ENCODE data around the gene CRCP.
"Not testable (repeated sequence)": the region's sequence is repeated elsewhere in the genome, so short reads cannot be mapped to it uniquely, and the experiment has no call there.

The CRCP gene

DNA sequence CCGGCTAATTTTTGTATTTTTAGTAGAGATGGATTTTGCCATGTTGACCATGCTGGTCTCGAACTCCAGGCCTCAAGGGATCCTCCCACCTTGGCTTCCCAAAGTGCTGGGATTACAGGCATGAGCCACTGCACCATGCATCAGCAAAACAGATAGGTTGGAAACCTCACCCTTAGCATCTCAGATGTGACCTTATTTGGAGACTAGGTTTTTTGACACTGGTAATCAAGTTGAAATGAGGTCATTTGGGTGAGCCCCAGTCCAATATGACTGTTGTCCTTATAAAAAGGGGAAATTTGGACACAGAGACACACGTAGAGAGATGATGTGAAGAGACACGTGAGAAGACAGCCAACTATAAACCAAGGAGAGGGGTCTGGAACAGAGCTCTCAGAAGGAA lies 48.0 kb downstream of the CRCP start:
- DNase-seq, result no peak

DNA sequence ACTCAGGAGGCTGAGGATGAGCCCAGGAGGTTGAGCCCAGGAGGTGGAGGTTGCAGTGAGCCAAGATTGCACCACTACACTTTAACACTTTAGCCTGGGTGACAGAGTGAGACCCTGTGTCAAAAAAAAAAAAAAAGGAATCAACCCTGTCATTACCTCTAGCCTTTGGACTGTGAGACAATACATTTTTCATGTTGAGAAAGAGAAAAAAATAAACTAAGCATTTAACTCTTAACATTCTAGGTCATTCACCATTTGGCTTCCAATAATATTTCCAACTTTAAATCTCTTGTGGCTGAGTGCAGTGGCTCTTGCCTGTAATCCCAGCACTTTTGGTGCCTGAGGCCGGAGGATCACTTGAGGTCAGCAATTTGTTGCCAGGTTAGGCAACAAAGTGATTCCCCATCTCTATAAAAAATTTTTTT lies 48.6 kb downstream of the CRCP start:
- DNase-seq, result no peak

DNA sequence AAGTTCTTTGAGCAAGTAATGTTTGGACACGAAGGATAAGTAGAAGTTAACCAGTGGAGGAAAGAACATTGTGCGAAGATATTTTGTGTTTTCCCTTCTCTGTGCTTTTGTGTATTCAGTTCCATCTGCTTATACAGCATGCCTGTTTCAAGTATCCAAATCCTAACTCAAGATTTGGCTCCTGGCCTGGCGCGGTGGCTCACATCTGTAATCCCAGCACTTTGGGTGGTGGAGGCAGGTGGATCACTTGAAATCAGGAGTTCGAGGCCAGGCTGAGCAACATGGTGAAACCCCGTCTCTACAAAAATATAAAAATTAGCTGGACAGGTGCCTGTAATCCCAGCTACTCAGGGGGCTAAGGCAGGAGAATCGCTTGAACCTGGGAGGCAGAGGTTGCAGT lies 49.7 kb downstream of the CRCP start:
- no peak for DNase-seq

DNA sequence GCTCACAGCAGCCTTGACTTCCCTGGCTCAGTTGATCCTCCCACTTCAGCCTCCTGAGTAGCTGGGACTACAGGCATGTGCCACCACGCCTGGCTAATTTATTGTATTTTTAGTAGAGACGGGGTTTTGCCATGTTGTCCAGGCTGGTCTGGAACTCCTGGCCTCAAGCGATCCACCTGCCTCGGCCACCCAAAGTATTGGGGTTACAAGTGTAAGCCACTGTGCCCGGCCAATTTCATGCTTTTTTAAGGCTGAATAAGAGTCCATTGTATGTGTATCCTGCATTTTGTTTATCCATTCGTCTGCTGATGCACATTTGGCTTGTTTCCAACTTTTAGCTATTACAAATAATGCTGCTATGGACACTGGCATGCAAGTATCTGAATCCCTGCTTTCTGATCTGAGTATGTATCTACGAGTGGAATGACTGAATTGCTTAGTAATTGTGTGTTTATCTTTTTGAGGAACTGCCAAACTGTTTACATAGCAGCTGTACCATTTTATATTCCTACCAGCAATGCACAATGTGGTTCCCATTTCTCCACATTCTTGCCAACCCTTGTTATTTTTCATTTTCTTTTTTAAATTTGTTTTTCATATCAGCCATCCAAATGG lies 53.2 kb downstream of the CRCP start:
- DNase-seq, result peak; percentile 74

DNA sequence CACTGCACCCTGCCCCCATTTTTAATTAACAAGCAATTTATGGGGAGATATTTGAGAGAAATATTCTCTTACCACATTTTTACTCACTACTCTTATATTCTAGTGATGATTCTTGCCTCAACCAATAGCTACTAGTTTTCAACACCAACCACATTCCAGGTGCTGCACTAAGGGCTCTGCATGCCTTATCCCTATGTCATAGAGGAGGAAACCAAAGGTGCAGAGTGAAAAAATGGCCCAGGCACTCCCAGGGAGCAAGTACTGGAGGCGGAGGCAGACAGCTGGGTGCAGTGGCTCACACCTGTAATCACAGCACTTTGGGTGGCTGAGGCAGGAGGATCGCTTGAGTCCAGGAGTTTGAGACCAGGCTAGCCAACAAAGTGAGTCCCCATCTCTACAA lies 55.0 kb downstream of the CRCP start:
- no peak for DNase-seq

DNA sequence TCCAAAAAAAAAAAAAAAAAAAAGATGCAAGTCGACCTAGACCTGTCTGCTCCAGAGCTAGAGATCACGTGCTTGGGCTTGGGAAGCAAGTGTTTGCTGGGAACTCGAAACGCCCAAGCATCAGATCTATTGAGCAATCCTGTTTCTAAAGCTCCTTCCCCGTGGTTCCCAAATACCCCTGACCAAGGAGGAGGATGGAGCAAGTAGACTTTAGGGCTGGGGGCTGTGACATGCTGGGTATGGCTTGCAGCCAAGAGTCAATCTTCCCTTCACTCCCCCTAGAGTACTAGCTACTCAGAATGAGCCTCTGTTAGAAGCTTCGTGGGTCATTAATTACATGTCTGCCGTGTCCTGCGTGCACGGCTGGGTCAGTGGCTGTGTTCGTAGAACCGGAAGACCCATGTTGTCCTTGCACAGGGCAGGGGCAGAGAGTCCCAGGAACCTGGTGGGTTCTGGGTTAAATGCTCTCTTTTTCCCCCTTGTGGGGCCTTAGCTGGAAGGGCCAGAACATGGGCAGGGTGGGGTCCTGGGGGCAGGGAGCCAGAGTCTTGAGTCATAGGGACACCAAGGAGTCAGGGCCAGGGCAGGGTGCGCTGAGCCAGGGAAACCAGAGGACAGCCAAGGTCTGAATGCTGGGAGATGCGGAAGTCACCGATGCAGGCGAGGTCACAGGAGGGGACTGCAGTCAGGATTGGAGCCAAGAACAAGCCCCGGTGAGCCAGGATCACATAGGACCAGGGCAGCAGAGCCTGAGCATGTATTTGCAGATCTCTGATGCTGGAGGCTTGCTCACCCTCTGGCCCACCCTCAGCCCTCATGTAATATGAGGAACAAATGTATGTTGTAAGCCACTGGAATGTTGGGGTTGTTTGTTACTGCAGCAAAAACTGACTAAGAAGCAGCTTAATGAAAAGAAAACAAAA lies 55.9 kb downstream of the CRCP start:
- peak; percentile 70 for DNase-seq

DNA sequence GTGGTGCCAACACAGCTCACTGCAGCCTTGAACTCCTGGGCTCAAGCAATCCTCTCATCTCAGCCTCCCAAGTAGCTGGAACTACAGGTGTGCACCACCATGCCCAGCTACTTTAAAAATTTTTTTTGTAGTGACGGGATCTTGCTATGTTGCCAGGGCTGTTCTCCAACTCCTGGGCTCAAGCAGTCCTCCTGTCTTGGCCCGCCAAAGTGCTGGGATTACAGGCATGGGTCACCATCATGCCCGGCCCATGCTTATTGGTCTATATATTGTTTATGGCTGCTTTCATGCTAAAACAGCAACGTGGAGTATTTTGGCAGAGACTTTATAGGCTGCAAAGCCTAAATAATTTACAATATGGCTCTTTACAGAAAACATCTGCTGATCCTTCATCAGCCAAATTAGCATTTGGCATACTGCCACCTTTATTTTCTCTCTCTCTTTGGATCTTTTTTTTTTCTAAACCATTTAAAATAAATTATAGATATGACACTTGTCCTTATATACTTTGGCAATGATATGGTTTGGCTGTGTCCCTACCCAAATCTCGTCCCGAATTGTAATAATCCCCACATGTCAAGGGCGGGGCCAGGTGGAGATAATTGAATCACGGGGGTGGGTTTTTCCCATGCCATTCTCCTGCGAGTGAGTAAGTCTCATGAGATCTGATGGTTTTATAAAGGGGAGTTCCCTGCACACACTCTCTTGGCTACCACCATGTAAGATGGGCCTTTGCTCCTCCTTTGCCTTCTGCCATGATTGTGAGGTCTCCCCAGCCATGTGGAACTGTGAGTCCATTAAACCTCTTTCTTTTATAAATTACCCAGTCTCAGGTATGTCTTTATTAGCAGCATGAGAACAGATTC lies 58.1 kb downstream of the CRCP start:
- peak; percentile 47 for DNase-seq

DNA sequence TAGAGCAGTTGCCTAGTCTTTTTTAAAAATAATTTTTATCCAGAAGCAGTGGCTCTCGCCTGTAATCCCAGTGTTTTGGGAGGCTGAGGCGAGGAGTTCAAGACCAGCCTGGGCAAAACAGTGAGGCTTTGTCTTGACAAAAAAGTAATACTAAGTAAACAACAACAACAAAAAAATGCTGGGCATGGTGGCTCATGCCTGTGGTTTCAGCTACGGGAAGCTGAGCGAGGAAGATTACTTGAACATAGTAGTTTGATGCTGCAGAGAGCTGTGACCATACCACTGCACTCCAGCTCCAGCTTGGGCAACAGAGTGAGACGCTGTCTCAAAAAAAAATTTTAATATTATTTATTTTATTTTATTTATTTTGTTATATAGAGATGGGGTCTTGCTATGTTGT lies 59.2 kb downstream of the CRCP start:
- no peak for DNase-seq

DNA sequence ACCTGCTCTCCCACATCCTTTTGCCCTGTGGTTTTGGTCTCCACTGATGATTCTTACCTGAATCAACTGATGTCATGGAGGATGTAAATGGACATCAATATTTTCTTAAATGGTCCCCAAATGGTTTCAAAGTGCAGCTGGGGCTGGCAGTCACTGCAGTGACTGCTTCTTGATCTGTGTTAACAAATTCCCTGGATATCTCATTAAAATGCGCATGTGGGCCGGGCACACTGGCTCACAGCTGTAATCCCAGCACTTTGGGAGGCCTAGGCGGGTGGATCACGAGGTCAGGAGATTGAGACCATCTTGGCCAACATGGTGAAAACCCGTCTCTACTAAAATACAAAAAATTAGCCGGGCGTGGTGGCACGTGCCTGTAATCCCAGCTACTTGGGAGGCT lies 60.4 kb downstream of the CRCP start:
- DNase-seq, result not testable (repeated sequence)

DNA sequence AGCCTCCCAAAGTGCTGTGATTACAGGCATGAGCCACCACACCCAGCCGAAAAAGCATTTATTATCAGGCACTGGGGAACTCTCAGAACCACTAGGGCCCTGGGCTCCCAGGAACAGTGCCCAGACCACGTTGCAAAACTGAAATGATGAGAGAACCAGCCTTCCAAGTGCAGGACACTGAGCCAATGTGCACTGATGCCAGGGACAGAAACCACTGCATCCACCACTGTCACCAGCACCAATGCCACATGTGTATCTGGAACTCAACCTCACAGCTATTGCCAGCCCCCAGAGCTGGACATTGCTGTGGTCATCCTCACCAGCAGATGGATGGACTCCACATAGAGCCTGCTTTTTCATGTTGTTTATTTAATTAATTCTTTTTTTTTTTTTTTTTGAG lies 62.3 kb downstream of the CRCP start:
- no peak for DNase-seq

DNA sequence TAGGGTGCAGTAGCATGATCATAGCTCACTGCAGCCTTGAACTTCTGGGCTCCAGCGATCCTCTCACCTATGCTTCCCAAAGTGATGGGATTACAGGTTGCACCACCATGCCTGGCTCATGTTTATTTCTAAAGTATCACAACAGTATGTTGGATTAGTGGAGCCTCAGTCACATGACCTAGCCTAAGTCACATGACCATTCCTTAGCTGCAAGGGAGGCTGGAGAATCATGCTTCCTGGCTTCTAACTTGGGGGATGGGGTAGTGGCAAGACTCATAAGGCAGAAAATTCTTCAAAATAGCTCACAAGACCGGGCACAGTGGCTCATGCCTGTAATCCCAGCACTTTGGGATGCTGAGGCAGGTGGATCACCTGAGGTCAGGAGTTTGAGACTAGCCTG lies 63.6 kb downstream of the CRCP start:
- no peak for DNase-seq

DNA sequence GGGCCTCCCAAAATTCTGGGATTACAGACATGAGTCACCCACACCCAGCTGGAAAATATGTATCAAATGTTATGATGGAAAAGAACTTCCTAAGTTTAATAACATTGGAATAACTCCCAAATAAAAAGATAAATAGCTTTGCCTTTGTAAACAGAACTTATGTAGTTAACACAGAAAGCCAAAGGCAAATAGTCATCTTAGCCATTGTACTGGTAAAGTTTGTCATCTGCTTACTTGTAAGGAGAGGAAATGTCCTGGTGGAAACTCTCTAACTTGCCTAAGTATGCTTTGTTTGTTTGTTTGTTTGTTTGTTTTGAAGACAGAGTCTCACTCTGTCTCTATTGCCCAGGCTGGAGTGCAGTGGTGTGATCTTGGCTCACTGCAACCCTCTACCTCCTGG lies 66.7 kb downstream of the CRCP start:
- no peak for DNase-seq

DNA sequence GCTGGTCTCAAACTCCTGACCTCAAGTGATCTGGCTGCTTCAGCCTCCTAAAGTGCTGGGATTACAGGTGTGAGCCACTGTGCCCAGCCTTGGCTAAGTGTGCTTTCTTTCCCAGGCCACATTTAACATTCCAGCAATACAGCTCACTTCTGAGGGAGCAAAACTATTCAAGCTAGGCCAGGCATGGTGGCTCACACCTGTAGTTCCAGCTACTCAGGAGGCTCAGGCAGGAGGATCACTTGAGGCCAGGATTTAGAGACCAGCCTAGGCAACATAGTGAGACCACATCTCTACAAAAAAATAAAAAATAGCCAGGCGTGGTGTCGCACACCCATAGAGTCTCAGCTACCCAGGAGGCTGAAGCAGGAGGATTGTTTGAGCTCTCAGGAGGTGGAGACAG lies 67.2 kb downstream of the CRCP start:
- DNase-seq, result no peak

DNA sequence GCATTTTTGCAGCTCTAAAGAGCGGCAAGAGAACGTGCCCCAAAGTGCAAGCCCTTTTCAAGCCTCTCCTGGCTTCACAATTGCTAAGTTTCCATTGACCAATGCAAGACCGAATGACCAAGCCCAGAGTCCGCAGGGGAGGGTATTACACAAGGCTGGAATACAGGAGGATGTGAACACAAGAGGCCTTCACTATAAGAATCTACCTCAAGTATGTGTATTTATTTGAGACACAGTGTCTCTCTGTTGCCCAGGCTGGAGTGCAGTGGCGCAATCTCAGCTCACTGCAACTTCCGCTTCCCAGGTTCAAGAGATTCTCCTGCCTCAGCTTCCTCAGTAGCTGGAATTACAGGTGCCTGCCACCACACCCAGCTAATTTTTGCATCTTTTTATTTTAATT lies 68.3 kb downstream of the CRCP start:
- no peak for DNase-seq

DNA sequence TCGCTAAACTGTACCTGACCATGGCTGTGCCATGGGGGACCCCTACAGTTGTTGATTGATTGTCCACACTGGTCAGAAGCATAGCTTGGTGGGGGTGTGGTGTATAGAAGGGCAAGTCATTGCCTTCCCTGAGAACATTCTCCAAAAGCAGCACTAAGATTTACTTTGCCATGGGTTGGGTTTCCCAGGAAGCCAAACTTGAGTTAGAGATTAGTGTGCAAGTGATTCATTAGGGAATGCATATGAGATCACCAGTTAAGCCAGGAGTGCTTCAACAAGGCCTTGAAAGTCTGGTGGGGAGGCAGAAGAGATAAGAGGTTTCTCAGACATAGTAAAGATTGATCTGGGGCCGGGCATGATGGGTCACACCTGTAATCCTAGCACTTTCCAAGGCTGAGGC lies 69.1 kb downstream of the CRCP start:
- DNase-seq, result no peak

DNA sequence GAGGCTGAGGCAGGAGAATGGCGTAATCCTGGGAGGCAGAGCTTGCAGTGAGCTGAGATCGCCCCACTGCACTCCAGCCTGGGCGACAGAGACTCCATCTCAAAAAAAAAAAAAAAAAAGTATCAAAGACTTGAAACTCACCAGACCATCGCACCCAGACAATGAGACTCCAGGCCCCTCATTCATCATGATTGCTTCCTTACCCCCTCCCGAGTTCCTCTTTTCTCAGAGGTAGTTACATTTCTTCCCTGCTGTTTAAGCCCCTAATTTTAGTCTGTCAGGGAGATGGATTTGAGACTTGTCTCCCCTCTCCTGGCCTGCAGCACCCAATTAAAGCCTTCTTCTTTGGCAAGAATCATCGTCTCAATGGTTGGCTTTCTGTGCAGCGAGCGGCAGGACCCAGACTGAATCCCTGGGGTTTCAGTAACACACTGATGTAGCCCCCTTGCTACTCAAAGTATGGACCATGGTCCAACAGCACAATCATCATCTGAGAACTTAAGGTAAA lies 71.1 kb downstream of the CRCP start:
- DNase-seq, result no peak

DNA sequence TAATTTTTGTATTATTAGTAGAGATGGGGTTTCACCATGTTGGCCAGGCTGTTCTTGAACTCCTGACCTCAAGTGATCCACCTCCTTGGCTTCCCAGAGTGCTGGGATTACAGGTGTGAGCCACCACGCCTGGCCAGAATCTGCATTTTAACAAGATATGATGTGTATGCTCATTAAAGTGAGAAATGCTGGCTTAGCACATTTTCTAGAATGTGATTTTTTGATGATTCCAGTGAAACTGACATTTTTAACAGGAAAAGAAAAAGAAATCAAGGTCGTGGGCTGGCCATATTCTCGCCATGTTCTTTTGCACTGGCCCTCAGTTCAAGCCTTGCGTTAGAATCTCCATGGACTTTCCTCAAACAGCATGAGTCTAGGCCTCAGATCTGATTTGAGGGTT lies 72.3 kb downstream of the CRCP start:
- no peak for DNase-seq

DNA sequence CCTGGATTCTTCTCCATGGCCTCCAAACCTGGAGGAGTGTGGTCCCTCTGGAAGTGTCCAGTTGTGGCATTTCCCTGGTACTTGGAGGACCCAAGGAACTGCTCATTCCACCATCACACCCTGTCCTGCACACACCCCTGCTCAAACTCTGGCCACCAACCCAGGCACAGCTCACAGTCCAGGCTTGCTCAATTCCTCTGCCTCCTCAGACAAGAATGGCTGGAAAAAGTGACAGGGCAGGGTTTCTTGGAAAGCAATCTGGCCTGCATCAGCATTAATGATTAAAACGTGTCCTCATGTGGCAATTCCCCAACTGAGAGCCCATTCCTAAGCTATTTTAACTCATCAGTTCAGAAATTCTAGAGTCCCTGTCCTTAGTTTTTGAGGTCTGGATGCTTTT lies 73.3 kb downstream of the CRCP start:
- no peak for DNase-seq

DNA sequence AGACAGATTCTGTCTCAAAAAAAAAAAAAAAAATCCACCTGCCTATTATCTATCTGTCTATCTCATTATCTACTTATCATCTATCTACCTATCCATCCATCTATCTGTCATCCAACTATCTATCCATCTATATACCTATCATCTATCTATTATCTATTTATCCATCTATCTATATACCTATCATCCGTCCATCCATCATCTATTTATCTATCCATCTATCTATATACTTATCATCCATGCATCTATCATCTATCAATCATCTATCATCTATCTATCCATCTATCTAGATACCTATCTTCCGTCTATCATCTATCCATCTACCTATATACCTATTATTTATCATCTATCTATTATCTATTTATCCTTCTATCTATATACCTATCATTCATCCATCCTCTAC lies 74.0 kb downstream of the CRCP start:
- no peak for DNase-seq

DNA sequence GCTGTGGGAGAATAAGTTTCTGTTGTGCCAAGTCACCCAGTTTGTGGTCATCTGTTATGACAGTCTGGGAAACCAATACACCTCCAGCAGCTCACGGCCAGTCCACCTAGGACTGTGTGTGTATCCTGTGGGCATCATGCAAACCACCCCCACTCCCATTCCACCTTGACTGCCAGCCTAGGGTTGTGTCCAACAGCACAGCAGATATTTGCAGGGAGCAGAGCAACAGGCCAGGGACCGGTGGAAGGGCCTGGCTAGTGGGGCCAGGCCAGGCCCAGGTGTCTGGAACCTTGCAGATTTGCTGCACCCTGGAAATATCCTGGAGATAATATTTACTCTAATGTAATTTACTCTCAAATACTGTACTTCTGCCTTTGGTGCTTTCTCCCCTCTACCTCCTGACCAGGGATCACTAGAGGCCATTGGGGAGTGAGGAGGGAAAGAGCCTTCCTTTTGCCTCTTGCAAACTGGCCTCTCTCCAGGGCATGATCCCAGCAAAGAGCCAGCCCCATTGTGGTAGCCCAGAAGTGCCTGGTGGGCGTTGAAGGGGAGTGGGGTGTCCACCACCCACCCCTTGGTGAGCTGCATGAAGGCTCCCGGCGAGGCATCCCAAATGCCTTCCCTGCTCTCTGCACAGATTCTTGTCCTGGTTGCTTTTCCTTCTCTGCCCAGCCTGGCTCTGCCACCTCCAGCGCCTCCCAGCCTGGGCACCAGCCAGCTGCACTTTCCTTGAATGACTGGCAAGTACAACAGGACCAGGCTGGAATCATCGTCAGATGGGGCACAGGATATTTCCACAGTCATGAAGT lies 75.3 kb downstream of the CRCP start:
- no peak for DNase-seq

DNA sequence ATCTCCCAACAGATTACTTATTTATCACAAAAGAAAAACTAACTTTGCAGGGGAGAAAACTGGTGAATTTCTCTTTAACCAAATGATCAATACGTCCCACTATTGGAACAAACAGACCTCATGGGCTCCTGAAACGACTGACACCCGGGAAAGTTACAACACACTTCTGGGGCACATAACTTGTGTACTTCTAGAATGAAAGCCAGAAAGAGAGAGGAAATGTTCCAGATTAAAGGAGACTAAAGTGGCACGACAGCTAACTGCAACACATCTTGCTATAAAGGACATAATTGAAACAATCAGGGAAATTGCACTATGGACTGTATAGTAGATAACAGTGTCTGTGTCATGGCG lies 75.8 kb downstream of the CRCP start:
- DNase-seq, result no peak

DNA sequence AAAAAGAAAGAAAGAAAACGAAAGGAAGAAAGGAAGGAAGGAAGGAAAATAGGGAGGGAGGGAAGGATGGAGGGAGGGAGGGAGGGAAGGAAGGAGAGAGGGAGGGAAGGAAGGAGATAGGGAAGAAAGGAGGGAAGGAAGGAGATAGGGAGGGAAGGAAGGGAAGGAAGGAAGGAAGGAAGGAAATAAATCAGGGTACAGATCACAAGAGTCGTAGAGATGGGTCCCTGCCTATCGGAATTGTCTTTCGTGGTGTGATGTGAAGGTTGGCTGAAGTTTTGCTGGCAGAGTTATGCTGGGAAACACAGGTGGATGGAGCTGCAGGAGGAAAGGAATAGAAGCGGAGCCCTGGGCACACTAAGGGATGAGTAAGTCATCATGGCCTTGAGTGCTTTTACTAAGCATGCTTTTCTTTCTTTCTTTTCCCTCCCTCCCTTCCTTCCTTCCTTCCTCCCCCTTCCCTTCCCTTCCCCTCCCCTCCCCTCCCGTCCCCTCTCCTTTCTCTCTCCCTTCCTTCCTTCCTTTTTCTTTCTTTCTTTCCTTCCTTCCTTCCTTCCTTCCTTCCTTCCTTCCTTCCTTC lies 78.6 kb downstream of the CRCP start:
- no peak for DNase-seq

All from DMS79 treated with DMSO at 0.1 percent for 48 hours (cell line).